DLD1 (cell line): ENCODE results near the gene CHRD.

Experiments
- in situ Hi-C: cut with HindIII; loops from 2 replicates; pipeline ENCODE4 v1.10.0; 2017; ENCODE audit warnings: low sequenced_read_pairs

The CHRD gene

DNA sequence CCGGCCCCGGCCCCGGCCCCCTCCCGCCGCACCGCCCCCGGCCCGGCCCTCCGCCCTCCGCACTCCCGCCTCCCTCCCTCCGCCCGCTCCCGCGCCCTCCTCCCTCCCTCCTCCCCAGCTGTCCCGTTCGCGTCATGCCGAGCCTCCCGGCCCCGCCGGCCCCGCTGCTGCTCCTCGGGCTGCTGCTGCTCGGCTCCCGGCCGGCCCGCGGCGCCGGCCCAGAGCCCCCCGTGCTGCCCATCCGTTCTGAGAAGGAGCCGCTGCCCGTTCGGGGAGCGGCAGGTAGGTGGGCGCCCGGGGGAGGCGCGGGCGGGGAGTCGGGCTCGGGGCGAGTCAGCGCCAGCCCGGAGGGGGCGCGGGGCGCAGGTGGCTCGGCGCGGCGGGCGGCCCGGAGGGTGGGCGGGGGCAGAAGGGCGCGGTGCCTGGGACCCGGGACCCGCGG is 352 bp downstream of the CHRD start:
- in situ Hi-C loops = no loop called here

DNA sequence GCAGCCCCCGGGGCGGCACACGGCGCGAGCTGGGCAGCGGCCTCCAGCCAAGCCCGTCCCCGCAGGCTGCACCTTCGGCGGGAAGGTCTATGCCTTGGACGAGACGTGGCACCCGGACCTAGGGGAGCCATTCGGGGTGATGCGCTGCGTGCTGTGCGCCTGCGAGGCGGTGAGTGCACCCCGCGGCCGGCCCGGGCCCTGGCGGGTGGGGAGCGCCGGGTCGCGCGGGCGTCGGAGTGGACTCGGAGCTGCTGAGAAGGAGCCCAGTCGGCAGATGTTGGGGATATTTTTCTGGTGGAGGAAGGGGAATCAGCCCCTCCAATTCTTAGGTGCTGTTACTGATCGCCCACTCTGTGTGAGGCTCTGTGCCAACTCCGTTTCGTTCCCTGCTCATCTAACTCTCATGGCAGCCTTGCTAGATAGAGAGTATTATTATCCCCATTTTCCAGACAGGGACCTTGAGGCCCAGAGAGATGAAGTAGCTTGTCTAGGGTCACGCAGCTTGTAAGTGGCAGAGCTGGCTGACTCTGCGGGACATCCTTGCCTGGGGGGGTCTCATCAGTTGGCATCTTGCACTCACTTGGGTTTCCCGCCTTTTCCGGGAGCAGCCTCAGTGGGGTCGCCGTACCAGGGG is 890 bp downstream of the CHRD start:
- in situ Hi-C loops = no loop called here

DNA sequence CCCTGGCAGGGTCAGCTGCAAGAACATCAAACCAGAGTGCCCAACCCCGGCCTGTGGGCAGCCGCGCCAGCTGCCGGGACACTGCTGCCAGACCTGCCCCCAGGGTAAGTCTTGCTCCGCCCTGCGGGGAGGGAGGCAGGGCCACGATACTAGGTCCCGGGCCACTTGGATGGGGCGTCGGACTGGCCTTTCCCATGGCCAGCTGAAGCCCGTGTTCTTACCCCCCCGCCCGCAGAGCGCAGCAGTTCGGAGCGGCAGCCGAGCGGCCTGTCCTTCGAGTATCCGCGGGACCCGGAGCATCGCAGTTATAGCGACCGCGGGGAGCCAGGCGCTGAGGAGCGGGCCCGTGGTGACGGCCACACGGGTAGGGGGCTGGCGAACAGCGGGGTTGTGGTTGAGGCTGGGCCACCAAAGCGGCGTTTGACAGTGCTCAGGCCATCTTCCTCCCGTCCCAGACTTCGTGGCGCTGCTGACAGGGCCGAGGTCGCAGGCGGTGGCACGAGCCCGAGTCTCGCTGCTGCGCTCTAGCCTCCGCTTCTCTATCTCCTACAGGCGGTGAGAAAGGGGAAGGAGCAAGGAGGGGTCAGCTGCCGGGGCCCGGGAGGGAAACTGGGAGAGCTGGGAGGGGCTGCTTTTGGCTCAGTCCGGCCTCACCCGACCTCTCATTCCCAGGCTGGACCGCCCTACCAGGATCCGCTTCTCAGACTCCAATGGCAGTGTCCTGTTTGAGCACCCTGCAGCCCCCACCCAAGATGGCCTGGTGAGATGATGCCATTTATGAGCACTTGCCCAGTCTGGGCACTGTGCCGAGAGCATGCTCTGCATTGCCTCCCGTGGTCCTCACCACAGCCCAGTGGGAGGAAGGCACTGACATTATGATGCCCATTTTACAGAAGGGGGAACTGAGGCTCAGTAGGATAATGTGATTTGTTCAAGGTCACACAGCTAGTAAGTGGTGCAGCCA is 1.7 kb downstream of the CHRD start:
- in situ Hi-C loops = no loop called here

DNA sequence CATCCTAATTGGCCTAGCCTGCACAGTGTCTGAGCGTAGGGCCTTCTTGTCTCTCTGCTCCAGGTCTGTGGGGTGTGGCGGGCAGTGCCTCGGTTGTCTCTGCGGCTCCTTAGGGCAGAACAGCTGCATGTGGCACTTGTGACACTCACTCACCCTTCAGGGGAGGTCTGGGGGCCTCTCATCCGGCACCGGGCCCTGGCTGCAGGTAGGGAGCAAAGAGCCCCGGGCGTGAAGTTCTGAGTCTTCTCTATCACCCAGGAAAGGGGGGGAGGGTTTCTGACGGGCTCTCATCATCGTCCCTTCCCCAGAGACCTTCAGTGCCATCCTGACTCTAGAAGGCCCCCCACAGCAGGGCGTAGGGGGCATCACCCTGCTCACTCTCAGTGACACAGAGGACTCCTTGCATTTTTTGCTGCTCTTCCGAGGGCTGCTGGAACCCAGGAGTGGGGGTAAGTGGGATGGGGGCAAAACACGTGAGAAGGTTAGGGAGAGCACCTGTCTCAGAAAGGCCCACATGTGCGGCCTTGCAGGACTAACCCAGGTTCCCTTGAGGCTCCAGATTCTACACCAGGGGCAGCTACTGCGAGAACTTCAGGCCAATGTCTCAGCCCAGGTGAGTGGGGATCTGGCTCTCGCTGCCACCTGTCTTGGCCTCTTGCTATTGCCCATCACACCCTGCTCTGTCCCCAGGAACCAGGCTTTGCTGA is 2.6 kb downstream of the CHRD start:
- in situ Hi-C loops = no loop called here

DNA sequence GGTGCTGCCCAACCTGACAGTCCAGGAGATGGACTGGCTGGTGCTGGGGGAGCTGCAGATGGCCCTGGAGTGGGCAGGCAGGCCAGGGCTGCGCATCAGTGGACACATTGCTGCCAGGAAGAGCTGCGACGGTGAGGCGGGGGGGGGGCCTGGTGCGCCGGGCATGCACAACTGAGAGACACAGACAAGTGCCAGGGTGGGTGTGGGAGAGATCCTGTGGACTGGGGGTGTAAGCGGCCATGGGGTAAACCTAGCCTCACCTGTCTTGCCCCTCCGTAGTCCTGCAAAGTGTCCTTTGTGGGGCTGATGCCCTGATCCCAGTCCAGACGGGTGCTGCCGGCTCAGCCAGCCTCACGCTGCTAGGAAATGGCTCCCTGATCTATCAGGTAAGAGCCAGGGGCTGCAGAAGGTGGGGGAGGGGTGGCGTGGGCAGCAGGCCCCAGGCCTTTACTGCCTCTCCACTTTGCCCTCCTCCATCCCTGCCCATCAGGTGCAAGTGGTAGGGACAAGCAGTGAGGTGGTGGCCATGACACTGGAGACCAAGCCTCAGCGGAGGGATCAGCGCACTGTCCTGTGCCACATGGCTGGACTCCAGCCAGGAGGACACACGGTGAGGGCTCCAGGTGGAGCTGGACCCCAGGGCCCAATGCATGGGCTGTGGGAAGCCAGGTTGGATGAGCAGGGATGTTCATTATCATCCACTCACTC is 3.3 kb downstream of the CHRD start:
- in situ Hi-C loops = no loop called here

DNA sequence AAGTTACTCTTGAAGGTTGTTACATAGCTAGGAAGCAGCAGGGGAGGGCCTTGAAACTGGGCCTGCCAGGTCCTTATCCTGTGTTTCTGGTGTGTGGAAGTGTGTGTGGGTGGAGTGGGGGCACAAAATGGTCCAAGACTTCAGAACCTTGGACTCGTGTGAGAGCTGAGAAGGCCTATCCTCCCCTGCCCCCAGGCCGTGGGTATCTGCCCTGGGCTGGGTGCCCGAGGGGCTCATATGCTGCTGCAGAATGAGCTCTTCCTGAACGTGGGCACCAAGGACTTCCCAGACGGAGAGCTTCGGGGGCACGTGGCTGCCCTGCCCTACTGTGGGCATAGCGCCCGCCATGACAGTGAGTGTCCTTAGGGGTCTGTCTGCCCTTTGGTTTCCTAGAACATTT is 4.5 kb downstream of the CHRD start:
- in situ Hi-C loops = no loop called here

DNA sequence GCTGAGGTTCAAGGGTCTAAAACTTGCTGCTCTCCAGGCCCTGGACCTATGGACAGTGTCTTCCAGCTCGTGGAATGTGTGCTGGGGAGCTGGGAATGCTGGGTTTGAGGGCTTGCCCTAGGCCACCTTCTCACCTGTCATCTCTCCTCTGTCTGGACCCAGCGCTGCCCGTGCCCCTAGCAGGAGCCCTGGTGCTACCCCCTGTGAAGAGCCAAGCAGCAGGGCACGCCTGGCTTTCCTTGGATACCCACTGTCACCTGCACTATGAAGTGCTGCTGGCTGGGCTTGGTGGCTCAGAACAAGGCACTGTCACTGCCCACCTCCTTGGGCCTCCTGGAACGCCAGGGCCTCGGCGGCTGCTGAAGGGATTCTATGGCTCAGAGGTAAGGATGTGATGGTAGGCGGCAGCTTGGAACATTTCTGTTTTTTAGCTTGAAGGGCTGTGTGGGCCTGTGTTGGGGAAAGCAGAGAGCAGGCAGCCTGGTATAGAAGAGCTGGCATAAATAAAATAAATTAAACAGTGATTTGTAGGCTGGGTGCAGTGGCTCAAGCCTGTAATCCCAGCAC is 5.1 kb downstream of the CHRD start:
- in situ Hi-C loops = no loop called here

DNA sequence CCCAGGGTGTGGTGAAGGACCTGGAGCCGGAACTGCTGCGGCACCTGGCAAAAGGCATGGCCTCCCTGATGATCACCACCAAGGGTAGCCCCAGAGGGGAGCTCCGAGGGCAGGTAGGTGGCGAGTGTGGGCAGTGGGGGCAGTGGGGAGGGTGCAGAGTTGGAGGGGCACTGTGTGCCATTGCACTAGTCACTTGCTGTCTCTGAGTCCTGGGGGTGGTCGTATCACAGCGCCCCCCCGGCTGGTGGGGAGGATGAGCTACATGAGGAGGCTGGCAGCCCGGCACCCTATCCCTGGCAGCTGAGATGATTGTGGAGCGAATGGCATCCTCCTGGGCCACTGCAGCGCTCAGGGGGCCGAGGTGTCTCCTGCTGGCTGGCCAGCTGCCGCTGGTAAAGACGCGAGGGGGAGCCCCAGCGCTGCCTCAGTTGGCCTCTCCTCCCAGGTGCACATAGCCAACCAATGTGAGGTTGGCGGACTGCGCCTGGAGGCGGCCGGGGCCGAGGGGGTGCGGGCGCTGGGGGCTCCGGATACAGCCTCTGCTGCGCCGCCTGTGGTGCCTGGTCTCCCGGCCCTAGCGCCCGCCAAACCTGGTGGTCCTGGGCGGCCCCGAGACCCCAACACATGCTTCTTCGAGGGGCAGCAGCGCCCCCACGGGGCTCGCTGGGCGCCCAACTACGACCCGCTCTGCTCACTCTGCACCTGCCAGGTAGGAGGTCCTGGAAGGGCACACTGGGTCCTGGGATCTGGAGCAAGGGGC is 6.4 kb downstream of the CHRD start:
- in situ Hi-C loops = no loop called here

DNA sequence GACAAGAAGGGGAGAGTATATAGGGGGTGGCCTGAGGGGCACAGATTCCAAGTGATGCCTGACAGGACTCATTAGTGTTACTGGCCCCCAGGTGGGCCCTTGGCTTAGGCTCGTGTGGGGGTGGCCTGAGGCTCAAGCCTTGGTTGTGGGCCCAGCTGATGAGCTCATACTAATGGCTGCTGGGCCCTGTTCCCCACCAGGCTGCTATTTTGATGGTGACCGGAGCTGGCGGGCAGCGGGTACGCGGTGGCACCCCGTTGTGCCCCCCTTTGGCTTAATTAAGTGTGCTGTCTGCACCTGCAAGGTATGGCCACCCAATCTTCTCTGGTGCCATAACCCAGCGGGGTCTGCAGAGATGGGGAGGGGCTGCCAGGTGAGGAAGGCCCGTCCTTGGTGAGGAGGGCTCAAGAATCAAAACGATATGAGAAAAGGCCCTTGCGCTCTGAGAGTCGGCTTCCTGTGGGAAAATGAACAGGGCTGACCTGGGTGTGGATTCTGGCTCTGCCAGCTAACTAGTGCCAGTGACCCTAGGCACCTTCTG is 7.4 kb downstream of the CHRD start:
- in situ Hi-C loops = no loop called here

DNA sequence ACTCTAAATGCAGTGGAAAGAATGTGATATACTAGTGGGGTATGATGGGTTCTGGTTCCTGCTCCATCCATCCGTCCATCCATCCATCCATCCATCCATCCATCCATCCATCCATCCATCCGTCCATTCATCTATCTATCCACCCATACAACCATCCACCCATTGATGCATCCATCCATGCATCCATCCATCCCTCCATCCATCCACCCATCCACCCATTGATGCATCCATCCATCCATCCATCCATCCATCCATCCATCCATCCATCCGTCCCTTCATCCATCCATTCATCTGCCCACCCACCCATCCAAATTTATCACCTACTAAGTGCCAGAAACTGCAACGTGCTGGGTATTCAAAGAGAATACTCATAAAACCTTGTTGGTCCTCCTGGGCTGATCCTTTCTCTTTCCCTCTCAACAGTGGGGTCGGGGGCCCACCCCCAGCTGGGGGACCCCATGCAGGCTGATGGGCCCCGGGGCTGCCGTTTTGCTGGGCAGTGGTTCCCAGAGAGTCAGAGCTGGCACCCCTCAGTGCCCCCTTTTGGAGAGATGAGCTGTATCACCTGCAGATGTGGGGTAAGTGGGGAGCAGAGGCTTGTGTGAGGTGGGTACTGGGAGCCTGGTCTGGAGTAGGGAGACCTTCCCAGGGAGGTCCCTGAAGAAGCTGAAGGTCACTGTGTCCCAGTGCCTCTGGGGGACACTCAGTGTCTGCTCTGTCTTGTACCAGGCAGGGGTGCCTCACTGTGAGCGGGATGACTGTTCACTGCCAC is 8.5 kb downstream of the CHRD start:
- in situ Hi-C loops = no loop called here

DNA sequence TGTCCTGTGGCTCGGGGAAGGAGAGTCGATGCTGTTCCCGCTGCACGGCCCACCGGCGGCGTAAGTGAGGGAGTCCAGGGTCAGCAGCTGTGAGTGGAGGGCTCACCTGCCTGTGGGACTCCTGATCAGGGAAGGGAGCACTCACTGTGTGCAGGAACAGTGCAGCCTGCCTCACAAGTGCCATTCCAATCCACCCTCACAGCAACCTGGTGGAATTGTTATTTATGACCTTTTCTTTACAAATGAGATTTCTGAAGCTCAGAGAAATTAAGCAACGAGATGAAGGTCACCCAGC is 9.0 kb downstream of the CHRD start:
- in situ Hi-C loops = no loop called here

DNA sequence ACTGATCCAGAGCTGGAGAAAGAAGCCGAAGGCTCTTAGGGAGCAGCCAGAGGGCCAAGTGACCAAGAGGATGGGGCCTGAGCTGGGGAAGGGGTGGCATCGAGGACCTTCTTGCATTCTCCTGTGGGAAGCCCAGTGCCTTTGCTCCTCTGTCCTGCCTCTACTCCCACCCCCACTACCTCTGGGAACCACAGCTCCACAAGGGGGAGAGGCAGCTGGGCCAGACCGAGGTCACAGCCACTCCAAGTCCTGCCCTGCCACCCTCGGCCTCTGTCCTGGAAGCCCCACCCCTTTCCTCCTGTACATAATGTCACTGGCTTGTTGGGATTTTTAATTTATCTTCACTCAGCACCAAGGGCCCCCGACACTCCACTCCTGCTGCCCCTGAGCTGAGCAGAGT is 9.5 kb downstream of the CHRD start:
- in situ Hi-C loops = no loop called here

DNA sequence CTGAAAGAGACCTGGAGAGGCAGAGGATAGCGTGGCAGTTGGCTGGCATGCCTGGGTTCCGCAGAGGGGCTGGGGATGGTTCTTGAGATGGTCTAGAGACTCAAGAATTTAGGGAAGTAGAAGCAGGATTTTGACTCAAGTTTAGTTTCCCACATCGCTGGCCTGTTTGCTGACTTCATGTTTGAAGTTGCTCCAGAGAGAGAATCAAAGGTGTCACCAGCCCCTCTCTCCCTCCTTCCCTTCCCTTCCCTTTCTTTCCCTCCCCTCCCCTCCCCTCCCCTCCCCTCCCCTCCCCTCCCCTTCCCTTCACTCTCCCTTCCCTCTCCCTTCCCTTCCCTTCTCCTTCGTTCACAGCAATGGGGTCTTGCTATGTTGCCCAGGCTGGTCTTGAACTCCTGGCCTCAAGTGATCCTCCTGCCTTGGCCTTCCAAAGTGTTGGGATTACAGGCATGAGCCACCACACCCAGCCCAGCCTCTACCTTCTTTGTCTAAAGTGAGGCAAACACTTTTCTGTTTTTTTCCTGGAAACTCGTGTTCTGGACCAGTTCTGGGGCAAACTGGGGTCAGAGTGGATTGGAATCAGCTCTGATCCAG is 10.2 kb downstream of the CHRD start:
- in situ Hi-C loops = no loop called here

DNA sequence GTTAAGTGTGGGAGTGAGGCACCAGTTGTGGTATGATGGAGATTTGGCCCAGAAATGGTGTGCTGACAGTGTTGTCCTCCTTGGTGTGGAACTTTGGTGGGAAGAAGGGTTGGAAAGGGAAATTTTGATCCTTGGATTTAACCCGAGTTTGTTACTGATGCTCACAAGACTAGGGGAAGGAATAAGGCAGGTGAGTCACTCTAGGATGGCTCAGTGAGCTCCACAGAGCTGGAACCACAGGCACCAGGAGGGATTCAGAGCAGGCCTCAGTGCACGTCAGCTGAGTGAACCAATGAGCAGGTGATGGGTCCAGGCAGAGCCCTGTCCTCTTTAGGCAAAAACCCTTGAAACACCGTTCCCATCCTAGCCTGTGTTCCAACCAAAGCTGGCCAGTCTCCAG is 11.4 kb downstream of the CHRD start:
- in situ Hi-C loops = no loop called here

DNA sequence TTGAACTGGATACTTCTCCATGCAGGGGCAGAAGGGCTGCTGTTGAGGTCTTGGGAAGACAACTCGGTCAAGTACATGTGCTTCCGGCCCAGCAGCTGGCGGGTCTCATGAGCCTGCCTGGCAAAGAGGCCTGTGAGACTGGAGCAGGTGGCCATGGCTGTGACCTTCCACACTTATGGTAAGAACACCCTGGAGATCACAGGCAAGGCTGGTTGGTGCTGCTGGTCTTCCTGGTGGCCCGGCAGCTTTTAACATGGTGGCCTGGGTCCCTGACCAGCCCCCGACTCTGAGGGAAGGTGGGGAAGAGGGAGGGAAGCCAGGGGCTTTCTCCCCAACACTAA is 15.4 kb downstream of the CHRD start:
- in situ Hi-C loops = no loop called here

DNA sequence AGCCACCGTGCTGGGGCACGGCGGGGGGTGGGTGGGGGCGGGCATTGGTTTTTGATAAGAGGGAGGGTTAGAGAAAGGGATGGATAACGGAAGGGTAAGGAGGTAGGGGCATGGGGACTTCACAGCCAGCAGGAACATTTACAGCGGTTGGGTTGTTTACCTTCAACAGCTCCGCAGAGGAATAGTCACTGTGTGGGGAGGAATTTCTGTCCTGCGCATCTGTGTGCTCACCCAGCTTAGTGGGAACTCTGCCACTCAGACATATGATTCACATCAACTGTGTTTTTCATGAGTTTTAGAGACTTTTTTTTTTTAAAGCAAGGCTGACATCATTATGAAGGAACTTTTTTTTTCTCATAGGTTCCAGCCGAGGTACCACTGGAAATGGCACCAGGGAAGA is 19.6 kb downstream of the CHRD start:
- in situ Hi-C loops = no loop called here

DNA sequence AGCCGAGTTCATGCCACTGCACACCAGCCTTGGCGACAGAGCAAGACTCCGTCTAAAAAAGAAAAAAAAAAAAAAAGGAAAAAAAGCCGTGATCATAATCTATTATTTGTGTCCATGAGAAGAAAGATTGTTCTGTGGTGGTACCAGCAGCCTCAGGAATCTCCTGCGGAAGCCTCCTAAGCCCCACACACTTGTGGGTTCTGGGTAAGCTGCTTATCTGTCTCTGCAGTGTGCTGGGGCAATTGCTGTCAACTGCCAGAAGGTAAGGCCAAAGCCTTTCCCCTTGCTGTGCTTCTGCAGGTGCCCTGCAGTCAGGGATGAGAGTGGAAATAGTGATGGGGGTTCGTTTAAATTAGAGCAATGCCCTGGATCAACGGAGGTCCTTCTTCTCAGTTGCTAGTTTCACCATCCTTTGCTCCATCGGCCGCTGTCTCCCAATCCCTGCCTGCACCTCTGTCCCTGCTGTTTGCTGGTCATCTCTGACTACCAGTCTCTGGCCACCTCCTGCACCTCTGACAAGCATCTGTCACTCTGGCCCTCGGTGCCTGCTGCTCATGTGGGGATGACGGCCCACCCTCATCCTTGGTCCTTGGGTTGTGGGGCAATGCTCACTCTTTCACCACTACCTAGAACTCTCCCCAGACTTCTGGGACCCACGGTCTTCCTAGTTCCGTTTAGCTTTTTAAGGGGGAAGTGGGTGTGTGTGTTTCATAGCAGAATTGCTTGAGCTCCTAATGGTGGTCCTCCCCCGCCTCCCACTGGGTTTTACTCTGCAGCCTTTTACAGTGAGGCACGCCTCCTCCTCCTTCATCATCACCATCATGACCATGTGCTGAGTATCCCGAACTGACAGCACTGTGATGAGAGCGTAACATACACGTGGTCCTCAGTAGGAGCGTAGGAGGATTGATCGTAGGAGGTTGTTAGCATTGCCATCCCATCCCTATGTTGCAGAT is 25.5 kb downstream of the CHRD start:
- in situ Hi-C loops = no loop called here
